K562 (cell line): ENCODE results near the gene FAM98C. TPM values are rescaled to one million over a fixed set of nuclear protein-coding genes. Genes with fewer than 3 reads are reported as not detected.

Experiments
- BHLHE40 ChIP-seq: IDR thresholded peaks from 2 replicates; pipeline ENCODE4 v1.6.1; 2011; ENCODE audit warnings: low read length, improper control_type of control experiment
- BRD9 ChIP-seq: fragments of 450-650 bp; IDR thresholded peaks from 2 replicates; pipeline ENCODE4 v1.6.1; 2018; ENCODE audit warnings: low read depth; ENCODE audit not compliant: partially characterized antibody
- CEBPG ChIP-seq, 3 experiments: fragments of 200-800 bp in 1 of 3; sonication (Bioruptor generic) in 1 of 3; sonication (generic) in 1 of 3; formaldehyde crosslinking in 1 of 3; IDR thresholded peaks in 2 of 3; conservative IDR thresholded peaks in 1 of 3; 2 replicates each; pipeline versions ENCODE4 v1.6.1 to v1.8.0; 2016 to 2022; ENCODE audit warnings: missing compliant biosample characterization in 2 of 3, missing genetic modification characterization in 2 of 3, mild to moderate bottlenecking in 1 of 3, missing genetic modification reagents in 1 of 3
- COPS2 ChIP-seq: fragments of 450-650 bp; conservative IDR thresholded peaks from 2 replicates; pipeline ENCODE4 v1.6.1; 2016; ENCODE audit warnings: mild to moderate bottlenecking, moderate library complexity
- DDX20 ChIP-seq: fragments of 450-650 bp; IDR thresholded peaks from 2 replicates; pipeline ENCODE4 v1.6.1; 2016; ENCODE audit warnings: missing genetic modification characterization, low read depth, mild to moderate bottlenecking, missing compliant biosample characterization, moderate library complexity
- FOS ChIP-seq: IDR thresholded peaks from 3 replicates; pipeline ENCODE4 v1.6.1; 2011; ENCODE audit not compliant: insufficient read length; ENCODE audit errors: extremely low read depth
- IRF2 ChIP-seq: sonication (generic); formaldehyde crosslinking; IDR thresholded peaks from 2 replicates; pipeline ENCODE4 v1.8.1; 2022; ENCODE audit warnings: mild to moderate bottlenecking, missing genetic modification reagents
- KAT7 ChIP-seq: sonication (generic); formaldehyde crosslinking; IDR thresholded peaks from 2 replicates; pipeline ENCODE4 v1.8.0; 2022; ENCODE audit warnings: missing genetic modification reagents, mild to moderate bottlenecking, borderline replicate concordance
- KLF16 ChIP-seq: IDR thresholded peaks from 2 replicates; pipeline ENCODE4 v1.6.1; 2016; ENCODE audit warnings: antibody characterized with exemption
- LEF1 ChIP-seq: fragments of 450-650 bp; IDR thresholded peaks from 2 replicates; pipeline ENCODE4 v1.6.1; 2016; ENCODE audit warnings: mild to moderate bottlenecking
- MTA1 ChIP-seq: fragments of 450-650 bp; IDR thresholded peaks from 2 replicates; pipeline ENCODE4 v1.6.1; 2017; ENCODE audit warnings: borderline replicate concordance
- MTA2 ChIP-seq: fragments of 450-650 bp; IDR thresholded peaks from 2 replicates; pipeline ENCODE4 v1.6.1; 2016; ENCODE audit warnings: low read depth
- MYC ChIP-seq, 2 experiments: fragments of 250-450 bp in 1 of 2; sonication (Bioruptor Pico) in 1 of 2; IDR thresholded peaks; 2 replicates each; pipeline versions ENCODE4 v1.5.1 to v1.6.1; 2012 to 2021; ENCODE audit warnings: low read depth in 2 of 2, borderline replicate concordance in 1 of 2, improper control_type of control experiment in 1 of 2, low read length in 1 of 2, mild to moderate bottlenecking in 1 of 2, moderate library complexity in 1 of 2
- NFATC3 ChIP-seq: fragments of 450-650 bp; IDR thresholded peaks from 2 replicates; pipeline ENCODE4 v1.6.1; 2017; ENCODE audit warnings: mild to moderate bottlenecking
- NKRF ChIP-seq: fragments of 450-650 bp; IDR thresholded peaks from 2 replicates; pipeline ENCODE4 v1.6.1; 2016; ENCODE audit warnings: borderline replicate concordance
- NRF1 ChIP-seq, 2 experiments: fragments of 450-650 bp; IDR thresholded peaks in 1 of 2; conservative IDR thresholded peaks in 1 of 2; 2 replicates each; pipeline ENCODE4 v1.6.1; 2014; ENCODE audit warnings: mild to moderate bottlenecking in 2 of 2
- POLR3G ChIP-seq: IDR thresholded peaks from 2 replicates; pipeline ENCODE4 v1.6.1; 2011; ENCODE audit not compliant: insufficient read length, insufficient replicate concordance; ENCODE audit errors: extremely low read depth
- PTBP1 ChIP-seq: fragments of 200-400 bp; formaldehyde crosslinking; IDR thresholded peaks from 2 replicates; pipeline ENCODE4 v1.6.1; 2017; ENCODE audit warnings: low read depth, low read length
- RHOXF2B ChIP-seq: fragments of 250-450 bp; sonication (Bioruptor Pico); conservative IDR thresholded peaks from 2 replicates; pipeline ENCODE4 v1.5.1; 2021
- SMARCC2 ChIP-seq: fragments of 450-650 bp; IDR thresholded peaks from 2 replicates; pipeline ENCODE4 v1.6.1; 2017; ENCODE audit warnings: antibody characterized with exemption, moderate library complexity, mild to moderate bottlenecking, low read depth
- SMC3 ChIP-seq: conservative IDR thresholded peaks from 2 replicates; pipeline ENCODE4 v1.6.1; 2011; ENCODE audit warnings: low read depth, low read length, improper control_type of control experiment; ENCODE audit not compliant: insufficient read depth
- SOX6 ChIP-seq: fragments of 450-650 bp; IDR thresholded peaks from 2 replicates; pipeline ENCODE4 v1.6.1; 2014; ENCODE audit warnings: mild to moderate bottlenecking
- SREBF2 ChIP-seq: sonication (generic); formaldehyde crosslinking; IDR thresholded peaks from 2 replicates; pipeline ENCODE4 v1.4.0; 2020; ENCODE audit warnings: mild to moderate bottlenecking, missing genetic modification reagents
- STAG1 ChIP-seq: sonication (generic); formaldehyde crosslinking; IDR thresholded peaks from 2 replicates; pipeline ENCODE4 v1.5.0; 2020; ENCODE audit warnings: missing genetic modification reagents, borderline replicate concordance
- TAL1 ChIP-seq: fragments of 450-650 bp; IDR thresholded peaks from 2 replicates; pipeline ENCODE4 v1.6.1; 2016; ENCODE audit warnings: mild to moderate bottlenecking
- ZBED1 ChIP-seq: IDR thresholded peaks from 2 replicates; pipeline ENCODE4 v1.6.1; 2014
- ZNF174 ChIP-seq: fragments of 250-450 bp; sonication (Bioruptor Pico); IDR thresholded peaks from 2 replicates; pipeline ENCODE4 v1.4.0; 2020; ENCODE audit warnings: mild to moderate bottlenecking
- ZNF282 ChIP-seq: sonication (generic); formaldehyde crosslinking; IDR thresholded peaks from 2 replicates; pipeline ENCODE4 v1.8.1; 2023; ENCODE audit warnings: missing genetic modification reagents
- ZNF507 ChIP-seq: conservative IDR thresholded peaks from 2 replicates; pipeline ENCODE4 v1.6.1; 2017; ENCODE audit warnings: missing genetic modification characterization, missing compliant biosample characterization
- ZNF75A ChIP-seq: fragments of 450-650 bp; formaldehyde crosslinking; IDR thresholded peaks from 2 replicates; pipeline ENCODE4 v1.4.0; 2020; ENCODE audit warnings: mild to moderate bottlenecking
- polyA plus RNA-seq, 8 experiments: library from polyadenylated mRNA; depleted of rRNA in 4 of 8; stranded (reverse) in 5 of 8; unstranded in 3 of 8; fragments of >200 nt; fragmentation: Nextera tagmentation in 2 of 8; fragmentation: Illumina TruSeq in 1 of 8; extraction: Ambion mirVana in 2 of 8; extraction: Trizol in 1 of 8; gene quantifications; 2 replicates each; pipeline versions ENCODE4 v1.2.1 to v1.2.3, GENCODE V29; 2011 to 2014; ENCODE audit warnings: inconsistent platforms in 1 of 8, missing spikeins in 1 of 8
- total RNA-seq, 7 experiments: library from RNA; depleted of rRNA in 6 of 7; stranded (reverse); fragments of >200 nt in 6 of 7; fragmentation: Illumina TruSeq in 2 of 7; extraction: Trizol in 2 of 7; gene quantifications; 2 replicates each; pipeline versions ENCODE4 v1.2.1 to v1.2.3, GENCODE V29; 2011 to 2021; ENCODE audit warnings: low replicate concordance in 1 of 7

Gene FAM98C
- total and polyA plus RNA-seq, 9 of the 15 experiments (the other 6 are each of a cell fraction or from before 2014, with no cell fraction given) = 1.7 to 43.8 (median 13.7) TPM

GRCh38 chr19:38374332-38375097, 28.4 kb upstream of the FAM98C start, which contains the start of gene PSMD8 (continued):
- TF ChIP-seq NFATC3 = no peak
- TF ChIP-seq MTA1 = no peak; the same call in 1 of the 2 replicates
- TF ChIP-seq BRD9 = no peak
- TF ChIP-seq ZNF507 (tag) = no peak
- TF ChIP-seq MTA2 = no peak
- TF ChIP-seq ZNF282 (CRISPR knock-in tag) = no peak
- TF ChIP-seq FOS = no peak
- TF ChIP-seq ZNF174 (CRISPR knock-in tag) = no peak
- peak; percentile 61; the same call in 1 of the 2 replicates for TF ChIP-seq ZBED1
- no peak for TF ChIP-seq POLR3G
- TF ChIP-seq COPS2 = no peak
- TF ChIP-seq NRF1 (conservative IDR thresholded peaks at IDR 0.05 in 1 of 2, IDR thresholded peaks at IDR 0.05 in 1 of 2) = peak; percentile 72 to 81
- peak; percentile 8; the same call in 1 of the 2 replicates for TF ChIP-seq KLF16
- TF ChIP-seq BHLHE40 = peak; percentile 38; the same call in 1 of the 2 replicates
- no peak for TF ChIP-seq ZNF75A (CRISPR knock-in tag)
- TF ChIP-seq KAT7 (CRISPR knock-in tag) = peak; percentile 99
- TF ChIP-seq SOX6 = peak; percentile 13; the same call in 1 of the 2 replicates
- no peak for TF ChIP-seq PTBP1
- TF ChIP-seq STAG1 (CRISPR knock-in tag) = no peak
- TF ChIP-seq SMC3 = peak; percentile 16; the same call in 1 of the 2 replicates
- no peak for TF ChIP-seq SREBF2 (CRISPR knock-in tag)
- peak; percentile 90 for TF ChIP-seq NKRF
- TF ChIP-seq RHOXF2B (CRISPR knock-in tag) = peak; percentile 75
- peak; percentile 69; the same call in 1 of the 2 replicates for TF ChIP-seq SMARCC2
- no peak for TF ChIP-seq TAL1
- TF ChIP-seq IRF2 (CRISPR knock-in tag) = no peak
- TF ChIP-seq CEBPG (CRISPR knock-in tag; IDR thresholded peaks at IDR 0.05) = peak; percentile 29; the same call in 1 of the 2 replicates
- TF ChIP-seq CEBPG (tag; conservative IDR thresholded peaks at IDR 0.05 in 1 of 2, IDR thresholded peaks at IDR 0.05 in 1 of 2) = peak in 1 of 2 experiments; percentile 59; a peak in 2 of 4 replicates
- TF ChIP-seq LEF1 = no peak; the same call in none of the 2 replicates
- no peak for TF ChIP-seq DDX20 (tag)
- TF ChIP-seq MYC (IDR thresholded peaks at IDR 0.05; ENCODE audit: low read depth, low read length) = peak; percentile 71
- TF ChIP-seq MYC (CRISPR knock-in tag; IDR thresholded peaks at IDR 0.05; ENCODE audit: borderline replicate concordance, low read depth) = no peak; the same call in 1 of the 2 replicates
